Measurements from ENCODE around the gene ZDHHC14. TPM values are rescaled to one million over a fixed set of nuclear protein-coding genes. Genes with fewer than 3 reads are reported as not detected.

The ZDHHC14 gene
- total RNA-seq, 1 donor from 2014 or later = 15.2 TPM

GRCh38 chr6:157493576-157493975 lies 112.6 kb downstream of the ZDHHC14 start:
- Histone ChIP-seq H3K27ac (no peak overlapping the region), H3K4me3 (no peak overlapping the region), H3K36me3 (no peaks in the 10 kb centered on the region), H3K9me3 (no peaks in the 10 kb centered on the region), H3K27me3 (no peaks in the 10 kb centered on the region), H3K4me1 (no peaks in the 10 kb centered on the region)
- TF ChIP-seq POLR2AphosphoS5 (IDR thresholded peaks at IDR 0.05; ENCODE audit: insufficient read depth in 1 of 2, low read depth in 1 of 2) = no peak
- no peak for TF ChIP-seq POLR2A (IDR thresholded peaks at IDR 0.05)
- TF ChIP-seq CTCF (IDR thresholded peaks at IDR 0.05) = no peak
- no peak for DNase-seq (ENCODE audit: extremely low spot score in 2 of 2)
- intact Hi-C loops (cut with DNase I) = no loop called here

GRCh38 chr6:157494132-157494710 lies 113.2 kb downstream of the ZDHHC14 start:
- Histone ChIP-seq H3K9me3 (no peaks in the 10 kb centered on the region), H3K27ac (no peak overlapping the region), H3K27me3 (no peaks in the 10 kb centered on the region), H3K36me3 (no peaks in the 10 kb centered on the region), H3K4me1 (no peaks in the 10 kb centered on the region), H3K4me3 (no peak overlapping the region)
- DNase-seq (ENCODE audit: extremely low spot score in 2 of 2) = no peak
- TF ChIP-seq CTCF (IDR thresholded peaks at IDR 0.05) (no peak), POLR2A (IDR thresholded peaks at IDR 0.05) (no peak), POLR2AphosphoS5 (IDR thresholded peaks at IDR 0.05; ENCODE audit: insufficient read depth in 1 of 2, low read depth in 1 of 2) (no peak)
- intact Hi-C loops (cut with DNase I) = no loop called here

GRCh38 chr6:157496534-157497095 lies 115.6 kb downstream of the ZDHHC14 start:
- Histone ChIP-seq H3K27me3 (no peaks in the 10 kb centered on the region), H3K4me1 (no peaks in the 10 kb centered on the region), H3K36me3 (no peaks in the 10 kb centered on the region), H3K27ac (no peak overlapping the region), H3K9me3 (no peaks in the 10 kb centered on the region), H3K4me3 (no peak overlapping the region)
- TF ChIP-seq POLR2AphosphoS5 (IDR thresholded peaks at IDR 0.05; ENCODE audit: insufficient read depth in 1 of 2, low read depth in 1 of 2) (no peak), POLR2A (IDR thresholded peaks at IDR 0.05) (no peak), CTCF (IDR thresholded peaks at IDR 0.05) (no peak)
- intact Hi-C loops (cut with DNase I) = no loop called here
- no peak for DNase-seq (ENCODE audit: extremely low spot score in 2 of 2)

- no peak for DNase-seq (ENCODE audit: extremely low spot score in 2 of 2)
- TF ChIP-seq CTCF (IDR thresholded peaks at IDR 0.05) (no peak), POLR2AphosphoS5 (IDR thresholded peaks at IDR 0.05; ENCODE audit: insufficient read depth in 1 of 2, low read depth in 1 of 2) (no peak), POLR2A (IDR thresholded peaks at IDR 0.05) (no peak)
These were observed 116.6 kb downstream of the ZDHHC14 start for GRCh38 chr6:157497579-157497978.

GRCh38 chr6:157498817-157499216 lies 117.8 kb downstream of the ZDHHC14 start:
- H3K4me1 ChIP-seq = no peaks in the 10 kb centered on the region
- H3K27me3 ChIP-seq = no peaks in the 10 kb centered on the region
- TF ChIP-seq POLR2A (IDR thresholded peaks at IDR 0.05) = no peak
- TF ChIP-seq POLR2AphosphoS5 (IDR thresholded peaks at IDR 0.05; ENCODE audit: insufficient read depth in 1 of 2, low read depth in 1 of 2) = no peak
- no peak for TF ChIP-seq CTCF (IDR thresholded peaks at IDR 0.05)
- DNase-seq (ENCODE audit: extremely low spot score in 2 of 2) = no peak
- no peaks in the 10 kb centered on the region for H3K9me3 ChIP-seq
- H3K36me3 ChIP-seq = no peaks in the 10 kb centered on the region
- no peak overlapping the region for H3K27ac ChIP-seq
- H3K4me3 ChIP-seq = no peak overlapping the region
- intact Hi-C loops (cut with DNase I) = no loop called here

More at GRCh38 chr6:157497579-157497978, 116.6 kb downstream of the ZDHHC14 start:
- no peak overlapping the region for H3K27ac ChIP-seq
- intact Hi-C loops (cut with DNase I) = no loop called here
- no peaks in the 10 kb centered on the region for H3K4me1 ChIP-seq
- H3K9me3 ChIP-seq = no peaks in the 10 kb centered on the region
- no peaks in the 10 kb centered on the region for H3K27me3 ChIP-seq
- no peaks in the 10 kb centered on the region for H3K36me3 ChIP-seq
- no peak overlapping the region for H3K4me3 ChIP-seq

Measured in vagina (tissue), 2 donors.